ENCODE measurements around the gene NPTX1.

Gene NPTX1

DNA sequence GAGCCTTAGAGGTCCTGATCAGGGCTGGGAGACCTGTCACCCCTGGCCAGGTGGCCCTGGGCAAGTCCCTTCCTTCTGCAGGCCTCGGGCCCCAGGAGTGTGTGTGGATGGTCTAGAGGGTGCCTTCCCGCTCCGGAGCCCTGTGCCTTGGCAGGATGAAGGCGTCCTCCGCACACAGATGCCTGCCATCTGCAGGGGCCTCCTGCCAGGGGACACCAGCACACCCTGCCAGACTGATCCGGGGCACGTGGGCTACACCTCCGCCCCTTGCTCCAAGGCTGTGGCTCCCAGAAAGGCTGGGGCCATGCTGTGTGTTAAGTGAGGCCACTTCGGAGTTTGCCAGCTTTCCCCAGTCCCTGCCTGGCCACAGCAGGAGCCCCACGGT, 30.7 kb downstream of the NPTX1 start:
- no peaks in the 10 kb centered on the region for H3K27me3 ChIP-seq (ENCODE audit: insufficient read depth, poor library complexity, severe bottlenecking)
- no peak for DNase-seq (ENCODE audit: low read depth in 1 of 2, low spot score in 1 of 2)
- TF ChIP-seq GABPA (IDR thresholded peaks at IDR 0.05; ENCODE audit: low read depth) (no peak), SPI1 (IDR thresholded peaks at IDR 0.05; ENCODE audit: borderline replicate concordance, low read depth) (no peak), POLR2AphosphoS5 (IDR thresholded peaks at IDR 0.05; ENCODE audit: low read depth) (no peak)
- TF ChIP-seq, protein P1, sequence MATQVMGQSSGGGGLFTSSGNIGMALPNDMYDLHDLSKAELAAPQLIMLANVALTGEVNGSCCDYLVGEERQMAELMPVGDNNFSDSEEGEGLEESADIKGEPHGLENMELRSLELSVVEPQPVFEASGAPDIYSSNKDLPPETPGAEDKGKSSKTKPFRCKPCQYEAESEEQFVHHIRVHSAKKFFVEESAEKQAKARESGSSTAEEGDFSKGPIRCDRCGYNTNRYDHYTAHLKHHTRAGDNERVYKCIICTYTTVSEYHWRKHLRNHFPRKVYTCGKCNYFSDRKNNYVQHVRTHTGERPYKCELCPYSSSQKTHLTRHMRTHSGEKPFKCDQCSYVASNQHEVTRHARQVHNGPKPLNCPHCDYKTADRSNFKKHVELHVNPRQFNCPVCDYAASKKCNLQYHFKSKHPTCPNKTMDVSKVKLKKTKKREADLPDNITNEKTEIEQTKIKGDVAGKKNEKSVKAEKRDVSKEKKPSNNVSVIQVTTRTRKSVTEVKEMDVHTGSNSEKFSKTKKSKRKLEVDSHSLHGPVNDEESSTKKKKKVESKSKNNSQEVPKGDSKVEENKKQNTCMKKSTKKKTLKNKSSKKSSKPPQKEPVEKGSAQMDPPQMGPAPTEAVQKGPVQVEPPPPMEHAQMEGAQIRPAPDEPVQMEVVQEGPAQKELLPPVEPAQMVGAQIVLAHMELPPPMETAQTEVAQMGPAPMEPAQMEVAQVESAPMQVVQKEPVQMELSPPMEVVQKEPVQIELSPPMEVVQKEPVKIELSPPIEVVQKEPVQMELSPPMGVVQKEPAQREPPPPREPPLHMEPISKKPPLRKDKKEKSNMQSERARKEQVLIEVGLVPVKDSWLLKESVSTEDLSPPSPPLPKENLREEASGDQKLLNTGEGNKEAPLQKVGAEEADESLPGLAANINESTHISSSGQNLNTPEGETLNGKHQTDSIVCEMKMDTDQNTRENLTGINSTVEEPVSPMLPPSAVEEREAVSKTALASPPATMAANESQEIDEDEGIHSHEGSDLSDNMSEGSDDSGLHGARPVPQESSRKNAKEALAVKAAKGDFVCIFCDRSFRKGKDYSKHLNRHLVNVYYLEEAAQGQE (IDR thresholded peaks at IDR 0.05; ENCODE audit: insufficient replicate concordance, low read depth), result no peak

DNA sequence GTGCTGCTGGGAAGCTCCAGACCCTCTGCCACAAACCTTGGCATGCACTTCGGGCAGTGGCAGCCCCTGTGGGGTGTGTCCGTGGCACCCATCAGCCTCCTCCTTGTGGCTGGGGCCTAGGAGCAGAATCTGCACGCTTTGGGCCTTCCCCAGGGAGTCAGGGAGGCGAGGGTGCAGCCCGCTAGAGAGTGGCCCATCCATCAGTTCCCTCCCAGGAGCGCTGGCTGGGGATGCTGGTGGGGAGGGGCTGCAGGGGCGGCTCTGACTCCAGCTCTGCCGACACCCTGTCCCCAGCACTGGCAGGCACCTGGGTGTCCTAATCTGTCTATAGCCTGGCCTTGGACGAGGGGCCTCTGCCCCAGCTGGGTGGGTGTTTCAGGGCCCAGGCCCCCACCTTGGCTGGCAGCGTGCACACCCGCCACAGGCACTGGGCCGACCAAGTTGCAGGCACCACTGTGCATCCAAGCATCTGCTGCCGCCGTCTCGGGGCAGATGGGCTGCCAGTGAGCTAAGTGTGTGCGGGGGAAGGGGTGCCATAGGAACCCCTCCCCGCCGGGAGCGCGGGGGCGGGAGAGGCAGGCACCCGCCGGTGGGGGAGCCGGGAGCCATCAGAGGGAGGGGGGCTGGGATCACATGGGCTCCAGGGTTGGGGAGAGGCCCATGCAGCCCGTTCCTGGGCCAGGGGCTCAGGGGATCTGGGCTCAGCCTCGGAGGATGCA, 31.2 kb downstream of the NPTX1 start:
- no peak overlapping the region for H3K27ac ChIP-seq (replicated peaks)
- H3K4me3 ChIP-seq (replicated peaks; ENCODE audit: insufficient read depth, low read length), result no peak overlapping the region
- TF ChIP-seq, protein P2, sequence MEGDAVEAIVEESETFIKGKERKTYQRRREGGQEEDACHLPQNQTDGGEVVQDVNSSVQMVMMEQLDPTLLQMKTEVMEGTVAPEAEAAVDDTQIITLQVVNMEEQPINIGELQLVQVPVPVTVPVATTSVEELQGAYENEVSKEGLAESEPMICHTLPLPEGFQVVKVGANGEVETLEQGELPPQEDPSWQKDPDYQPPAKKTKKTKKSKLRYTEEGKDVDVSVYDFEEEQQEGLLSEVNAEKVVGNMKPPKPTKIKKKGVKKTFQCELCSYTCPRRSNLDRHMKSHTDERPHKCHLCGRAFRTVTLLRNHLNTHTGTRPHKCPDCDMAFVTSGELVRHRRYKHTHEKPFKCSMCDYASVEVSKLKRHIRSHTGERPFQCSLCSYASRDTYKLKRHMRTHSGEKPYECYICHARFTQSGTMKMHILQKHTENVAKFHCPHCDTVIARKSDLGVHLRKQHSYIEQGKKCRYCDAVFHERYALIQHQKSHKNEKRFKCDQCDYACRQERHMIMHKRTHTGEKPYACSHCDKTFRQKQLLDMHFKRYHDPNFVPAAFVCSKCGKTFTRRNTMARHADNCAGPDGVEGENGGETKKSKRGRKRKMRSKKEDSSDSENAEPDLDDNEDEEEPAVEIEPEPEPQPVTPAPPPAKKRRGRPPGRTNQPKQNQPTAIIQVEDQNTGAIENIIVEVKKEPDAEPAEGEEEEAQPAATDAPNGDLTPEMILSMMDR (IDR thresholded peaks at IDR 0.05; ENCODE audit: insufficient read depth, low read length), result no peak
- TF ChIP-seq GABPA (IDR thresholded peaks at IDR 0.05; ENCODE audit: low read depth) (no peak), POLR2AphosphoS5 (IDR thresholded peaks at IDR 0.05; ENCODE audit: low read depth) (no peak), SPI1 (IDR thresholded peaks at IDR 0.05; ENCODE audit: borderline replicate concordance, low read depth) (no peak)
- TF ChIP-seq, protein P1 (IDR thresholded peaks at IDR 0.05; ENCODE audit: insufficient replicate concordance, low read depth), result no peak
- H3K27me3 ChIP-seq (ENCODE audit: insufficient read depth, poor library complexity, severe bottlenecking), result no peaks in the 10 kb centered on the region
- DNase-seq (ENCODE audit: low read depth in 1 of 2, low spot score in 1 of 2), result no peak

More for the DNA sequence above, 30.7 kb downstream of the NPTX1 start:
- Histone ChIP-seq H3K4me3 (replicated peaks; ENCODE audit: insufficient read depth, low read length) (no peak overlapping the region), H3K27ac (replicated peaks) (no peak overlapping the region)

DNA sequence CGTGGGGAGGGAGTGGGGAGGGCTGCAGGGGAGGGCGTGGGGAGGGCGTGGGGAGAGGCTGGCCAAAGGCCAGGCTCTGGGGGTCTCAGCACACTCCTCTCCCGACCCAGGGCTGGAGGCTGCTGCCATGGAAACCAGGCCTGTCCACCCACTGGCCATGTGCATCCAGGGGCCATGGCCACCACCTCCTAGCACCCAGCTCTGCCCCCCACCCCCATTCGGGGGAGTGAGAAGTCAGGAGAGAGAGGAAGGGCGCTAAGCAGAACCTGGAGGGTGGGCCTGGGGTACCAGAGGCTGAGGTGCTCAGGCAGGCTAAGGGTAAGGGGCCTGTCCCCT, 31.8 kb downstream of the NPTX1 start:
- H3K27ac ChIP-seq (replicated peaks), result no peak overlapping the region
- no peak for DNase-seq (ENCODE audit: low read depth in 1 of 2, low spot score in 1 of 2)
- H3K4me3 ChIP-seq (replicated peaks; ENCODE audit: insufficient read depth, low read length), result no peak overlapping the region
- no peaks in the 10 kb centered on the region for H3K27me3 ChIP-seq (ENCODE audit: insufficient read depth, poor library complexity, severe bottlenecking)
- TF ChIP-seq, protein P2 (IDR thresholded peaks at IDR 0.05; ENCODE audit: insufficient read depth, low read length), result no peak
- TF ChIP-seq POLR2AphosphoS5 (IDR thresholded peaks at IDR 0.05; ENCODE audit: low read depth), result no peak

DNA sequence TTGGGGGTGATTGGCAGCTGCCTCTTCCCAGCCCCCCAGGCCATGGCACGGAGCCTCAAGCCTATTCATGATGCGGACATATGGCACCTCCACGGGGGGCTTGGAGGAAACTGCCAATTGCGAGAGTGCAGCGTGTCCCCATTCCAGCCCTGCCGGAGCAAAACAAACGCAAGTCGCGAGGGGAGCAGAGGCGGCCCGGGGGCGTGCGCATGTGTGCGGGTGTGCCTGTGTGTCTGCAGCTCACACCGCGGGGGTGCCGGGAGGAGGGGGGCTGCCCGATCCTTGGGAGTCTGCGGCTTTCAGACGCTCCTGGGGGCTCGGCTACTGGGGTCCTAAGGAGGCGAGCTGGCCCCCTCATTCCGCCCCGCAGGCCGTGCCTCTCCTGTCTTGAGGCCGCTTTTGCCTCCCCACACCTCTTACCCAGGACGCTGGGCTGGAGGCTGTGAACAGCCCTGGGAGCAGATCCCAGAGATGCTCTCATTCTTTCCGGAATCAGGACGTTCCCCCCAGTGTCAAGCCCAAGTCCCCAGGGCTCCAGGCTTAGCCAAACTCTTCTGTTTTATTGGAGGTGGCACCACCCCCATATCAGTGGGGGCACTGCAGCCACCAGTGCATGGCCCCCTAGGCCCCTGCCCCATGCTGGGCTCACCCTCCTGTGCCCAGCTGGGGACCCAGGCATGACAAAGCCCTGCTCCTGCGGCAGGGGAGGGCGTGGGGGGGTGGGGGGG, 32.3 kb downstream of the NPTX1 start:
- no peak for DNase-seq (ENCODE audit: low read depth in 1 of 2, low spot score in 1 of 2)
- Histone ChIP-seq H3K27ac (replicated peaks) (no peak overlapping the region), H3K27me3 (ENCODE audit: insufficient read depth, poor library complexity, severe bottlenecking) (no peaks in the 10 kb centered on the region), H3K4me3 (replicated peaks; ENCODE audit: insufficient read depth, low read length) (no peak overlapping the region)
- TF ChIP-seq SPI1 (IDR thresholded peaks at IDR 0.05; ENCODE audit: borderline replicate concordance, low read depth), result no peak
- TF ChIP-seq, protein P1 (IDR thresholded peaks at IDR 0.05; ENCODE audit: insufficient replicate concordance, low read depth), result no peak
- TF ChIP-seq GABPA (IDR thresholded peaks at IDR 0.05; ENCODE audit: low read depth), result no peak
- TF ChIP-seq, protein P2 (IDR thresholded peaks at IDR 0.05; ENCODE audit: insufficient read depth, low read length), result no peak
- no peak for TF ChIP-seq POLR2AphosphoS5 (IDR thresholded peaks at IDR 0.05; ENCODE audit: low read depth)
